Stimulated activated CD8-positive, alpha-beta memory T cell treated with anti-CD3 and anti-CD28 coated beads, Interleukin-15, amount 100 ng/mL, for 4 hours (primary cell): ENCODE results near the gene UBR4.

Experiments
- DNase-seq, 2 donors: peaks; one replicate each; pipeline ENCODE4 v3.0.0-alpha.2; 2020; ENCODE audit warnings: low read depth in 2 of 2

UBR4 gene

GRCh38 chr1:19036041-19036812 lies 173.8 kb downstream of the UBR4 start:
- DNase-seq = no peak

- DNase-seq = no peak
Measured at GRCh38 chr1:19035377-19036040, 174.6 kb downstream of the UBR4 start.

- DNase-seq = no peak
Measured at GRCh38 chr1:19034721-19035120, 175.3 kb downstream of the UBR4 start.

DNA sequence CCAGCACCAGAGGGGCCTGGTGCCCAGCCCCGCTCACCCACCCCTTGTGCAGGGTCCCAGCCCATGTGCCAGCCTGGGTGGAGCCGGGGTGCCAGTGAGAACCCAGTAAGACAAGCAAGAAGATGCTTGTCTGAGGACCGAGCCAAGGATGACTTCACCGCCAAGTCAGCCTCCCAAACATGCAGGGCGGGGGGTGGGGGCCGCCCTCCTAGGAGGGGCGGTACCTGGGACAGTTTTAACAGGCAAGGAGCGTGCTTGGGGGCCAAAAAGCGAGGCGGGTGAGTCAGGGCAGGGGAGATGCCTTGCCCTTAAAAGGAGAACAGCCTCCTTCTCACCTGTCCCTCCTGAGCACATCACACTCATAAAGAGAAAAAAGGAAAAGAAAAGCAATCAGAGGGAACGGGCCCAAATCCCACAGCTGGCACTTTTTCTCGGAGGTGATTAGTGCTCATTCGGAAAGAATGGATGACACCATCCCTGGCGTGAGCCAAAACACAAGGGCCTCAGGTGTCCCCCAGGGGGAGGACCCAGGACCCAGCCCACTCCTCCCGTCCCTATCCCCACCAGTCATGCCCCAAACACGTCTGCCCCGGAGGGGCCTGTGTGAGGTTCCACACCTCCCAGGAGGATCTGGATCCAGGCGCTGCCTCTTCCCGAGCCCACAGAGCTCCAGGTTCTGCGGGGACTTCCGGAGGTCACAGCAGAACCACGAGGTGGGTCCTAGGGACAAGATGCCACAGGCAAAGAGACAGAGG lies 176.0 kb downstream of the UBR4 start:
- DNase-seq = no peak

DNA sequence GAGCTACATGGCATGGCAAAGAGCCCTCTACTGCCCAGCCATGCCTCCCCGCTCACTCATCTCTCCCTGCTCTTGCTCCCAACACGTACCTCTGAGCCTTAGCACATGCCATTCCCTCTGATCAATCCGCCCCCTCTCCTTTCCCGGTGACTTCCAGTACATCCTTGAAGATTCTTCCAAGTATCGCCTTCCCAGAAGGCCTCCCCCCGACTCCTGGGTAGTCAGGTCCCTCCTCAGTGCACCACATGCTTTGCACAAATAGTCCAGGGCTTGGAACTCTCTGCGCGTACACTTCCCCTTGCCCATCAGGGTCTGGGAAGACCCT lies 176.6 kb downstream of the UBR4 start:
- DNase-seq = no peak

DNA sequence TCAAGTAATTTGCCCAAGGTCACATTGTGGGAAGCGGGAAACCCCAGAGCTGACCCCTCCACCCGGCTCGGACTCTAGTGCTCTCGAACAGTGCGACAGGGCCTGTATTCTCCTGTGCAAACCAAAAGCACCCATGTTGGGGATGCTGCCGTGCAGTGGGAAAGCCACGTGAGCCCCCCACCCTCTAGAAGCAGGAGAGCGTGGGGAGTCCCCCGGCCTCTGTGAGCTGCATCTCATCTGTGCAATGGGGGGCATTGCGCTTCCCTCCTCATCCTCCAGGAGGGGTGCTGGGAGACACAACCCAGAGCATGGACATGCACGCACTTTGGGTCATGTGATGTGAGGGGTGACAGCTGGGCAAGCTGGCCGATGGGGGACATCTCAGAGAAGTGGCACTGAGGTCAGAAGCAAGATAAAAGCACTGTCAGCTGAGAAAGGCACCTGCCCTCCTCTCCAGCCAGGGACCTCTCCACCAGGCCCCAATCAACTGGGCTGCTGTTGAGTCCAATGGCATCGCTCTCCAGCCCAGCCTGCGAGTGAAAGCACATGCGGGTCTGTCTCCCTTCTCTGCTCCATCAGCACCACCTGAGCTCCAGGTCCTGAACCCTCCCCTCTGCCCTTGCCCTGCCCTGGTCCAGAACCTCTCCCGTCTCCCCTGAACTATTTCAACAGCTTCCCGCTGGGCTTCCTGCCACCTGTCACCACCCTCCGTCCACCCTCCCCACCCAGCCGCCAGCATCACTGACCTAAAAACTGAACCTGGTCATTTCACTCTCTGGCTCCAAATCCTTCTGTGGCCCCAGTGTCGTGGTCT lies 177.2 kb downstream of the UBR4 start:
- no peak for DNase-seq

DNA sequence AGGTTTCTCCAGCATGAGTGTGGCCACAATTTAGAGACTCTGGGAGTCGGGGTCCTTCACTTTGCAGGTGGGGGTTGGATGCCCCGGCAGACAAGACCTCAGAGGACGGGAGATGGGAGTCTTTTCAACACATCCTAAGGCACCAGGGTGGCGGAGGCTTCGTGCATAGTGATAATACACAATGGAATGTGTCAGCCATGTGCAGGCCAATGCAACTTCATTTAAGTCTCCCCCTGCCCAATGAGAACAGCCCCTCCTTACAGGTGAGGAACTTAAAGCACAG lies 177.7 kb downstream of the UBR4 start:
- no peak for DNase-seq

DNA sequence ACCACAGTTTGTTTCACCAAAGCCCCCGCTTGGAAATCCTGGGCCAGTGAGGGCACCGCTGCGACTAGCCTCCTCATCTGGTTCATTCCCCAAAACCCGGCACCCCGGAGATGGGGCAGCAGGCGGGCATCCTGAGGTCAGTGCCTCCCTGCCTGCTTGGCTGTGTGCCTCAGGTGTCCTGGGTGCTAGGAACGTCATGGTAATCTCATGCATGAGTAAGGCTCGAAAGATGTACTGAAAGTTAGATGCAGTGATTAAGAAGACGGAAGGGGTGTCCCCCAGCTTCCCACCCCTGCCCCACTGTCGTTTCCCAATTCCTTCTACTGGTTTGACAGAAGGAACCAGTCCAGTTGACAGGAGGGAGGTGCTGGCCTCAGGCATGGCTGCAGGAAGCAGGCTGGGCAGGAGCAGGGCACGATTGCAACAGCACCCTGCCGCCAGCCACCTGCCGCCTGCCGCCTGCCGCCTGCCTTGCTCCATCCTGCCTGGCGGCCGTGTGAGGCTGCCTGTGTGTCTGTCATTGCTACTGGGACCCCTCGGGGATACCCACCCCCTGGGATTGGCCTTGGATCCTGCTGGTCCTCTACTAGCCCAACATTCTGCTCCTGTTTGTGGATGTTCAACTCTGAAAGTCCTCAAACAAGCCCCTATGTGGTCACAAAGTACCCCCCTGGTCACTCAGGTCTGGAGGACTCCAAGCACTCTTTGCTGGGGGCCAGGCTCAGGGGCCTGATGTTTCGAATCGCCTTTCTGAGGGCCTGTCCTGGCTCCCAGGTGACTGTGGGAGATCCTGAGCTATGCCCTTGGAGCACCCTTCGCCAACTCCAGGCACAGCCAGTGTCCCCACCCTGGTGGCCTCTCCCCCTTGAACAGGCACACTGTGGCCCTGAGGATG lies 180.6 kb downstream of the UBR4 start:
- DNase-seq = no peak

- no peak for DNase-seq
Measured at GRCh38 chr1:19028546-19029129, 181.4 kb downstream of the UBR4 start.

DNA sequence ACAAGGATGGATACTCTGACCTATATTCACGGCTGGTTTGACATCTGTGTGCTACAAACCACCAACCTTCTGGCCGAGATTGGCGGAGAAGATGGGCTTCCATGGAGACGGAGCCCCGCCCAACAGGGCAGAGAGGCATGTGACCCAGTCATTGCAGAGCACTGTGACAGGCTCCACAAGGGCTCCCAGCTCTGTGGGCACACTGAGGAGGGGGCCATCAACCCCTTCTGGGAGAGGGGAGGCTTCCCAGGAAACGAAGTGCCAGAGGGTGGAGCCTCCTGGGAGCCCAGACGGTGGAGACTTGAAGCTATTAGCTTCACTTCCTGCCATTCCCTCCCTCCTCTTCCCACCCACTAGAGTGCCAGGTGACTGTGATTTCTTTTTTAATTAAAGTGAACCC lies 182.0 kb downstream of the UBR4 start:
- no peak for DNase-seq
